HCT116 (cell line): ENCODE measurements around the gene FKBP4. TPM values are rescaled to one million over a fixed set of nuclear protein-coding genes. Genes with fewer than 3 reads are reported as not detected.

Experiments
- ATAC-seq: fragments of 200-7000 bp; cut with Tn5 transposase; 2 replicates; pipeline ENCODE4 v1.9.1; 2020; ENCODE audit warnings: mild to moderate bottlenecking, moderate library complexity
- BruUV-seq: library from RNA; stranded (reverse); fragments of 400-500 nt; replicated peaks from 2 replicates; lab custom pipeline; 2021; lab: Mats Ljungman, UMichigan
- CTCF ChIA-PET: fragments of 300-600 bp; sonication (Branson Sonifier 250); formaldehyde crosslinking; loops from one replicate; lab custom pipeline; 2021; ENCODE audit warnings: antibody characterized with exemption; lab: Charles Lee
- POLR2A ChIA-PET: fragments of 300-600, 350-600 bp; sonication (Branson Sonifier 250); formaldehyde crosslinking; loops from one replicate; lab custom pipeline; 2021; ENCODE audit warnings: antibody characterized with exemption; lab: Charles Lee
- RAD21 ChIA-PET, 2 experiments: fragments of 300-600 bp; sonication (Branson Sonifier 250); formaldehyde crosslinking; loops; one replicate each; lab custom pipeline; 2023; ENCODE audit warnings: low total read pairs in 2 of 2; ENCODE audit not compliant: uncharacterized antibody in 2 of 2, unreplicated experiment in 2 of 2, low non-redundant PET in 1 of 2; lab: Charles Lee
- DNase-seq: peaks from one replicate; pipeline ENCODE4 v3.0.0-alpha.2; 2010; ENCODE audit warnings: low read depth, low spot score
- H2AFZ ChIP-seq: fragments of 200-600 bp; shearing (Covaris generic), sonication (generic); 2 replicates; pipeline ENCODE4 v1.6.1; 2017; ENCODE audit warnings: low read depth, mixed run types, mixed read lengths, antibody characterized with exemption, low read length; ENCODE audit not compliant: poor library complexity, severe bottlenecking
- H3K27ac ChIP-seq: 2 replicates; pipeline ENCODE4 v1.5.1; 2012; ENCODE audit warnings: low read depth, low read length
- H3K27me3 ChIP-seq: fragments of 200-600 bp; sonication (generic); 2 replicates; pipeline ENCODE4 v1.6.1; 2016; ENCODE audit warnings: mixed run types, low read length, mixed read lengths; ENCODE audit not compliant: insufficient read depth
- H3K36me3 ChIP-seq, 2 experiments: fragments of 200-500 bp in 1 of 2; fragments of 200-600 bp in 1 of 2; sonication (Bioruptor generic) in 1 of 2; sonication (generic) in 1 of 2; 2 replicates each; pipeline versions ENCODE4 v1.5.1 to v1.6.1; 2014 to 2016; ENCODE audit warnings: low read length in 2 of 2, inconsistent platforms in 1 of 2, mixed read lengths in 1 of 2, mixed run types in 1 of 2; ENCODE audit not compliant: insufficient read depth in 2 of 2, control insufficient read depth in 1 of 2
- H3K4me1 ChIP-seq, 2 experiments: fragments of 200-600 bp in 1 of 2; sonication (generic) in 1 of 2; 2 replicates each; pipeline versions ENCODE4 v1.5.1 to v1.6.1; 2012 to 2017; ENCODE audit warnings: low read length in 2 of 2, inconsistent platforms in 1 of 2, mild to moderate bottlenecking in 1 of 2, mixed read lengths in 1 of 2, mixed run types in 1 of 2, moderate library complexity in 1 of 2; ENCODE audit not compliant: insufficient read depth in 2 of 2, control insufficient read depth in 1 of 2
- H3K4me2 ChIP-seq: fragments of 200-600 bp; sonication (generic); 2 replicates; pipeline ENCODE4 v1.6.1; 2017; ENCODE audit warnings: mixed run types, low read length, mixed read lengths
- H3K4me3 ChIP-seq, 2 experiments: fragments of 200-600 bp in 1 of 2; sonication (generic) in 1 of 2; replicated peaks in 1 of 2; 2 replicates each; pipeline ENCODE4 v1.5.1; 2011 to 2016; ENCODE audit warnings: low read length in 2 of 2, control low read depth in 1 of 2, low read depth in 1 of 2, mild to moderate bottlenecking in 1 of 2, mixed read lengths in 1 of 2, mixed run types in 1 of 2
- H3K79me2 ChIP-seq: fragments of 200-600 bp; sonication (generic); 2 replicates; pipeline ENCODE4 v1.6.1; 2017; ENCODE audit warnings: mild to moderate bottlenecking, mixed run types, low read length, moderate library complexity, mixed read lengths; ENCODE audit not compliant: insufficient read depth
- H3K9ac ChIP-seq: fragments of 200-600 bp; sonication (generic); 2 replicates; pipeline ENCODE4 v1.6.1; 2016; ENCODE audit warnings: low read length, mixed read lengths
- H3K9me2 ChIP-seq: fragments of 200-600 bp; sonication (generic), shearing (Covaris generic); 2 replicates; pipeline ENCODE4 v1.6.1; 2017; ENCODE audit warnings: mixed run types, mild to moderate bottlenecking, moderate library complexity; ENCODE audit not compliant: insufficient read depth
- H3K9me3 ChIP-seq, 2 experiments: fragments of 200-500 bp in 1 of 2; fragments of 200-600 bp in 1 of 2; sonication (Bioruptor generic) in 1 of 2; sonication (generic) in 1 of 2; 2 replicates each; pipeline ENCODE4 v1.6.1; 2014 to 2017; ENCODE audit warnings: low read length in 2 of 2, mixed read lengths in 2 of 2, inconsistent platforms in 1 of 2, low read depth in 1 of 2, mild to moderate bottlenecking in 1 of 2, mixed run types in 1 of 2, moderate library complexity in 1 of 2; ENCODE audit not compliant: control insufficient read depth in 1 of 2, insufficient read depth in 1 of 2
- H4K20me1 ChIP-seq: fragments of 200-600 bp; sonication (generic), shearing (Covaris generic); 2 replicates; pipeline ENCODE4 v1.6.1; 2017; ENCODE audit warnings: mixed run types, mild to moderate bottlenecking, moderate library complexity; ENCODE audit not compliant: insufficient read depth
- ATF3 ChIP-seq: IDR thresholded peaks from 2 replicates; pipeline ENCODE4 v1.6.1; 2012
- EZH2phosphoT487 ChIP-seq: fragments of 200-600 bp; IDR thresholded peaks from 2 replicates; pipeline ENCODE4 v1.6.1; 2018; ENCODE audit warnings: antibody characterized with exemption, borderline replicate concordance
- FOSL1 ChIP-seq: IDR thresholded peaks from 2 replicates; pipeline ENCODE4 v1.6.1; 2012; ENCODE audit warnings: low read depth
- JUND ChIP-seq: IDR thresholded peaks from 2 replicates; pipeline ENCODE4 v1.6.1; 2012
- POLR2AphosphoS5 ChIP-seq: IDR thresholded peaks from 2 replicates; pipeline ENCODE4 v1.6.1; 2011; ENCODE audit warnings: mild to moderate bottlenecking, low read depth, low read length, moderate library complexity
- SP1 ChIP-seq: IDR thresholded peaks from 2 replicates; pipeline ENCODE4 v1.6.1; 2012; ENCODE audit warnings: low read depth
- SRF ChIP-seq: IDR thresholded peaks from 2 replicates; pipeline ENCODE4 v1.6.1; 2012; ENCODE audit warnings: low read depth
- YY1 ChIP-seq: IDR thresholded peaks from 2 replicates; pipeline ENCODE4 v1.6.1; 2011; ENCODE audit warnings: low read length, low read depth, moderate library complexity, mild to moderate bottlenecking; ENCODE audit not compliant: insufficient replicate concordance; ENCODE audit errors: extremely low read depth
- ZBTB33 ChIP-seq: IDR thresholded peaks from 2 replicates; pipeline ENCODE4 v1.6.1; 2011; ENCODE audit warnings: mild to moderate bottlenecking, low read length, moderate library complexity; ENCODE audit not compliant: insufficient replicate concordance; ENCODE audit errors: extremely low read depth
- ZNF274 ChIP-seq: fragments of 200-500 bp; sonication (Bioruptor generic); IDR thresholded peaks from 2 replicates; pipeline ENCODE4 v1.6.1; 2014; ENCODE audit warnings: mild to moderate bottlenecking, low read depth, low read length, inconsistent platforms
- intact Hi-C: fragments of 100-400 bp; cut with micrococcal nuclease; formaldehyde crosslinking; loops from 2 replicates; pipeline ENCODE4 v1.10.0; 2022
- total RNA-seq: library from RNA; stranded (reverse); gene quantifications from one replicate; pipeline ENCODE4 v1.2.1, GENCODE V29; 2021; ENCODE audit not compliant: unreplicated experiment
- TF ChIP-seq, protein P1 (sequence below): IDR thresholded peaks from 2 replicates; pipeline ENCODE4 v1.6.1; 2012; ENCODE audit warnings: low read depth
- TF ChIP-seq, protein P2 (sequence below): IDR thresholded peaks from 2 replicates; pipeline ENCODE4 v1.6.1; 2012

Gene FKBP4
- total RNA-seq, 1 experiment from 2014 or later = 178 TPM

DNA sequence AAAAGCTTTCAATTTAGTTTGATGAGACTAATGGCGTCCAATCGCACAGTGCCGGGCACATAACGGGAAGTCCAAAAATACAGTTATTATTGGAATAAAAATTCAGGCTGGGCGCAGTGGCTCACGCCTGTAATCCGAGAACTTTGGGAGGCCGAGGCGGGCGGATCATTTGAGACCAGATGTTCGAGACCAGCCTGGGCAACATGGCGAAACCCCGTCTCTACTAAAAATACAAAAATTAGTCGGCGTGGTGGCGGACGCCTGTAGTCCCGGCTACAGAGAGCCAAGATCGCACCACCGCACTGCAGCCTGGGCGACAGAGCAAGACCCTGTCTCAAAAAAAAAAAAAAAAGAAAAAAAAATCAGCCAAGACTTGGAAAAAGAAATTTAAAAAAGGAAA lies 1.2 kb upstream of the FKBP4 start (continued):
- no peak for TF ChIP-seq ZBTB33
- TF ChIP-seq YY1 = no peak
- TF ChIP-seq POLR2AphosphoS5 = no peak
- no peak for TF ChIP-seq JUND
- no peak for TF ChIP-seq EZH2phosphoT487
- no peak for TF ChIP-seq FOSL1
- TF ChIP-seq, all 23 proteins: peak for 0

DNA sequence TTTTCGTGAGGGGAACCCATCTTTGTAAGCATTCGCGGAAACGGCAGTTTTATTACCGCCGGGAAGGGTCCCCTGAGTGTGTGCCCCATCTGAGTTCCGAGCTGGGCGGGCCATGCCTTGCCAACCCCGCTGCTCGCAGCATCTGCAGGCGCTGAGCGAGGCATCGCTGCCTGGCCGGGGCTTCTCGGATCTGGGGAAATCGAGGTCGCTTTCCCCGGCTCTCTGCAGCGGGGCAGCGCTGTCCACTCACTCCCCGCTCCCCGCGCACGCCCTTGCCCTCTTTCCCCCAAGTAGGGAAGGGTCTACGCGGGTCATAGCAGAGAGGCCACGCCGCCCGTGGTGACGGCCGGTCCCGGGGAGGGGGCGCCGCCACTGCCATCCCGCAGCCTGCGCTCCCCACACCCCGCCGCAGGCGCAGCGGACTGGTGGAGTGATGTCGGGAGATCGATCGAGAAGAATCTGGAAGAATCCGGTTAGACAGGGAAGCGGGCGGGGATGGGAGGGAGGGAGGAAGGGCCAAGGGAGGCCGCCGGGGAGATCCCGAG lies 507 bp upstream of the FKBP4 start:
- Histone ChIP-seq H2AFZ (no peak overlapping the region), H3K4me1 (peaks cover 10 to 20% of the 10 kb centered on the region in 2 experiments; a peak in 3 of 4 replicates), H3K27me3 (no peaks in the 10 kb centered on the region), H3K79me2 (peaks cover 38% of the 10 kb centered on the region), H3K4me2 (peak overlapping the region; percentile 88), H4K20me1 (peaks cover 17% of the 10 kb centered on the region; the same call in 1 of the 2 replicates), H3K9ac (no peak overlapping the region), H3K9me2 (no peaks in the 10 kb centered on the region), H3K9me3 (no peaks in the 10 kb centered on the region), H3K27ac (peak overlapping the region; percentile 37; the same call in 1 of the 2 replicates), H3K36me3 (peaks cover 17 to 33% of the 10 kb centered on the region in 2 experiments), H3K4me3 (peak overlapping the region; percentile 55 to 95)
- DNase-seq = no peak
- no TSS peak for BruUV-seq
- ChIA-PET CTCF (interaction anchor here (4.5 kb wide), 1 partner anchor 10 kb away, joined by 30 read pairs; no protein-coding TSS in a partner anchor), RAD21 (no interaction called here), POLR2A (interaction anchor here (1.8 kb wide), 1 partner anchor 18 kb away, joined by 6 read pairs; the partner anchor contains the start of gene ITFG2)
- intact Hi-C loops = no loop called here
- TF ChIP-seq, protein P1, sequence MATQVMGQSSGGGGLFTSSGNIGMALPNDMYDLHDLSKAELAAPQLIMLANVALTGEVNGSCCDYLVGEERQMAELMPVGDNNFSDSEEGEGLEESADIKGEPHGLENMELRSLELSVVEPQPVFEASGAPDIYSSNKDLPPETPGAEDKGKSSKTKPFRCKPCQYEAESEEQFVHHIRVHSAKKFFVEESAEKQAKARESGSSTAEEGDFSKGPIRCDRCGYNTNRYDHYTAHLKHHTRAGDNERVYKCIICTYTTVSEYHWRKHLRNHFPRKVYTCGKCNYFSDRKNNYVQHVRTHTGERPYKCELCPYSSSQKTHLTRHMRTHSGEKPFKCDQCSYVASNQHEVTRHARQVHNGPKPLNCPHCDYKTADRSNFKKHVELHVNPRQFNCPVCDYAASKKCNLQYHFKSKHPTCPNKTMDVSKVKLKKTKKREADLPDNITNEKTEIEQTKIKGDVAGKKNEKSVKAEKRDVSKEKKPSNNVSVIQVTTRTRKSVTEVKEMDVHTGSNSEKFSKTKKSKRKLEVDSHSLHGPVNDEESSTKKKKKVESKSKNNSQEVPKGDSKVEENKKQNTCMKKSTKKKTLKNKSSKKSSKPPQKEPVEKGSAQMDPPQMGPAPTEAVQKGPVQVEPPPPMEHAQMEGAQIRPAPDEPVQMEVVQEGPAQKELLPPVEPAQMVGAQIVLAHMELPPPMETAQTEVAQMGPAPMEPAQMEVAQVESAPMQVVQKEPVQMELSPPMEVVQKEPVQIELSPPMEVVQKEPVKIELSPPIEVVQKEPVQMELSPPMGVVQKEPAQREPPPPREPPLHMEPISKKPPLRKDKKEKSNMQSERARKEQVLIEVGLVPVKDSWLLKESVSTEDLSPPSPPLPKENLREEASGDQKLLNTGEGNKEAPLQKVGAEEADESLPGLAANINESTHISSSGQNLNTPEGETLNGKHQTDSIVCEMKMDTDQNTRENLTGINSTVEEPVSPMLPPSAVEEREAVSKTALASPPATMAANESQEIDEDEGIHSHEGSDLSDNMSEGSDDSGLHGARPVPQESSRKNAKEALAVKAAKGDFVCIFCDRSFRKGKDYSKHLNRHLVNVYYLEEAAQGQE = no peak
- no peak for TF ChIP-seq ATF3
- TF ChIP-seq, protein P2, sequence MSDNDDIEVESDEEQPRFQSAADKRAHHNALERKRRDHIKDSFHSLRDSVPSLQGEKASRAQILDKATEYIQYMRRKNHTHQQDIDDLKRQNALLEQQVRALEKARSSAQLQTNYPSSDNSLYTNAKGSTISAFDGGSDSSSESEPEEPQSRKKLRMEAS = no peak
- TF ChIP-seq SRF = no peak
- TF ChIP-seq ZNF274 = no peak
- TF ChIP-seq YY1 = no peak
- TF ChIP-seq SP1 = no peak
- peak; percentile 9 for ATAC-seq
